ENCODE data around the gene CEP97. TPM values are rescaled to one million over a fixed set of nuclear protein-coding genes. Genes with fewer than 3 reads are reported as not detected.
A peak's percentile ranks its signal among the peaks of the same experiment; 100 is the strongest.

CEP97 gene
- total and polyA plus RNA-seq, 4 donors, result 1.9 to 21.0 (median 6.6) TPM

DNA sequence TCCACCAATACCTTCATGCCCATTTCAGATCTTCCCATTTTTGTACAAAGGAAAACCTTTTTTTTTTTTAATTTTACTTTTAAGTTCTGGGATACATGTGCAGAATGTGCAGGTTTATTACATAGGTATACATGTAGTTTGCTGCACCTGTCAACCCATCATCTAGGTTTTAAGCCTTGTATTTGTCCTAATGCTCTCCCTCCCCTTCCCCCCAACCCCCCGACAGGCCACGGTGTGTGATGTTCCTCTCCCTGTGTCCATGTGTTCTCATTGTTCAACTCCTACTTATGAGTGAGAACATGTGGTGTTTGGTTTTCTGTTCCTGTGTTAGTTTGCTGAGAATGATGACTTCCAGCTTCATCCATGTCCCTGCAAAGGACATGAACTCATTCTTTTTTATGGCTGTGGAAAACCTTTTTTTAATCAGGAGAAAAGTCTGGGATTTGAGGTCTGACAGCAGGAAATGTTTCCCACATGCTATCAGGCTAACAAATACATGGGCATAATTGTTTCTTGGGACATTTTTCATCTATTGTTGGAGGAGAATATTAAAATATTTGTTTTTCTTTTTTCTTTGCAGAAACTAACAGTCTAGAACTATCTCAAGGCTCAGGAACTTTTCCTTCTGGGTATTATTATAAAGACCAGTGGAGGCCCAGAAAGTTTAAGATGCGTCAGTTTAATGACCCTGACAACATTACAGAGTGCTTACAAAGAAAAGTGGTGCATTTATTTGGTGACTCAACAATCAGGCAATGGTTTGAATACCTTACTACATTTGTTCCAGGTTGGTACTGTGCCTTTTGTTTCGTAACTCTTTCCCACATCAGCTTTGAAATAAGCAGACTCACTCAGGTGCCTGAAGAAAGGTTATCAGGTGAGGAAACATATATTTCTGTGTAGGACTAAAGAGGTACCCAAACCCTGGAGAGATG is 92.1 kb downstream of the CEP97 start:
- Histone ChIP-seq H3K9me3 (ENCODE audit: control insufficient read depth in 4 of 4, insufficient read depth in 3 of 4, low read length in 3 of 4) (peaks cover 0 to 2% (median 0%) of the 10 kb centered on the region in 4 donors), H3K9ac (ENCODE audit: insufficient read depth in 1 of 2, low read length in 2 of 2) (no peak overlapping the region), H3K36me3 (ENCODE audit: control insufficient read depth in 4 of 4, insufficient read depth in 4 of 4, low read length in 4 of 4) (peaks cover 5 to 9% (median 8%) of the 10 kb centered on the region in 4 donors), H3K4me3 (no peak overlapping the region), H3K27ac (ENCODE audit: low read depth in 1 of 2, low read length in 1 of 2) (no peak overlapping the region), H3K4me1 (ENCODE audit: control insufficient read depth in 5 of 5, insufficient read depth in 5 of 5, low read length in 5 of 5) (peaks cover 0 to 7% (median 0%) of the 10 kb centered on the region in 5 donors), H3K27me3 (ENCODE audit: control insufficient read depth in 3 of 3, insufficient read depth in 3 of 3, low read length in 2 of 3) (no peaks in the 10 kb centered on the region)
- WGBS, 2 donors, result 72 to 76% methylated on average over 4 of the region's 4 CpGs
- ATAC-seq (ENCODE audit: insufficient read depth, low FRiP score) (no peak), DNase-seq (peak in 2 of 3 donors; percentile 52 to 65)
- TF ChIP-seq, protein P1, sequence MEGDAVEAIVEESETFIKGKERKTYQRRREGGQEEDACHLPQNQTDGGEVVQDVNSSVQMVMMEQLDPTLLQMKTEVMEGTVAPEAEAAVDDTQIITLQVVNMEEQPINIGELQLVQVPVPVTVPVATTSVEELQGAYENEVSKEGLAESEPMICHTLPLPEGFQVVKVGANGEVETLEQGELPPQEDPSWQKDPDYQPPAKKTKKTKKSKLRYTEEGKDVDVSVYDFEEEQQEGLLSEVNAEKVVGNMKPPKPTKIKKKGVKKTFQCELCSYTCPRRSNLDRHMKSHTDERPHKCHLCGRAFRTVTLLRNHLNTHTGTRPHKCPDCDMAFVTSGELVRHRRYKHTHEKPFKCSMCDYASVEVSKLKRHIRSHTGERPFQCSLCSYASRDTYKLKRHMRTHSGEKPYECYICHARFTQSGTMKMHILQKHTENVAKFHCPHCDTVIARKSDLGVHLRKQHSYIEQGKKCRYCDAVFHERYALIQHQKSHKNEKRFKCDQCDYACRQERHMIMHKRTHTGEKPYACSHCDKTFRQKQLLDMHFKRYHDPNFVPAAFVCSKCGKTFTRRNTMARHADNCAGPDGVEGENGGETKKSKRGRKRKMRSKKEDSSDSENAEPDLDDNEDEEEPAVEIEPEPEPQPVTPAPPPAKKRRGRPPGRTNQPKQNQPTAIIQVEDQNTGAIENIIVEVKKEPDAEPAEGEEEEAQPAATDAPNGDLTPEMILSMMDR (IDR thresholded peaks at IDR 0.05; ENCODE audit: control extremely low read depth, extremely low read depth), result no peak

DNA sequence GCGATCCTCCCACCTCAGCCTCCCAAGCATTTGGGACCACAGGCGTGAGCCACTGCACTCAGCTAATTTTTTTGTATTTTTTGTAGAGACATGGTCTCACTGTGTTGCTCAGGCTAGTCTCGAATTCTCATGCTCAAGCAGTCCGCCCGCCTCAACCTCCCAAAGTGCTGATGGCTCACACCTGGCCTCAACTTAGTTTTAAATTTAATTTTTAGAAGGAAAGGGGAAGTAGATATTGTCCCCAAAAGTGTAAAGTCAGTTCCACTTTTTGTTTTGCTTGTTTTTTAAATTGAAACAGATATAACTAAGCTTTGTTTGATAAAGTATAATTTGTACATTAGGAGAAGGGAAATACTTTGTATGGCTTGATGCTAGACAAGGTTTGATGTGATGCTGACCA is 93.6 kb downstream of the CEP97 start:
- no peak overlapping the region for H3K9ac ChIP-seq (ENCODE audit: insufficient read depth in 1 of 2, low read length in 2 of 2)
- DNase-seq (no peak), ATAC-seq (ENCODE audit: insufficient read depth, low FRiP score) (no peak)
- H3K9me3 ChIP-seq (ENCODE audit: control insufficient read depth in 4 of 4, insufficient read depth in 3 of 4, low read length in 3 of 4), result peaks cover 0 to 2% (median 0%) of the 10 kb centered on the region in 4 donors
- H3K4me3 ChIP-seq, result no peak overlapping the region
- TF ChIP-seq, protein P1 (IDR thresholded peaks at IDR 0.05; ENCODE audit: control extremely low read depth, extremely low read depth), result no peak
- H3K27me3 ChIP-seq (ENCODE audit: control insufficient read depth in 3 of 3, insufficient read depth in 3 of 3, low read length in 2 of 3), result no peaks in the 10 kb centered on the region
- no peak overlapping the region for H3K27ac ChIP-seq (ENCODE audit: low read depth in 1 of 2, low read length in 1 of 2)
- H3K4me1 ChIP-seq (ENCODE audit: control insufficient read depth in 5 of 5, insufficient read depth in 5 of 5, low read length in 5 of 5), result peaks cover 0 to 7% (median 0%) of the 10 kb centered on the region in 5 donors
- peaks cover 8 to 18% (median 11%) of the 10 kb centered on the region in 4 donors for H3K36me3 ChIP-seq (ENCODE audit: control insufficient read depth in 4 of 4, insufficient read depth in 4 of 4, low read length in 4 of 4)
- 82 to 93% methylated on average over 5 of the region's 5 CpGs for WGBS, 2 donors

DNA sequence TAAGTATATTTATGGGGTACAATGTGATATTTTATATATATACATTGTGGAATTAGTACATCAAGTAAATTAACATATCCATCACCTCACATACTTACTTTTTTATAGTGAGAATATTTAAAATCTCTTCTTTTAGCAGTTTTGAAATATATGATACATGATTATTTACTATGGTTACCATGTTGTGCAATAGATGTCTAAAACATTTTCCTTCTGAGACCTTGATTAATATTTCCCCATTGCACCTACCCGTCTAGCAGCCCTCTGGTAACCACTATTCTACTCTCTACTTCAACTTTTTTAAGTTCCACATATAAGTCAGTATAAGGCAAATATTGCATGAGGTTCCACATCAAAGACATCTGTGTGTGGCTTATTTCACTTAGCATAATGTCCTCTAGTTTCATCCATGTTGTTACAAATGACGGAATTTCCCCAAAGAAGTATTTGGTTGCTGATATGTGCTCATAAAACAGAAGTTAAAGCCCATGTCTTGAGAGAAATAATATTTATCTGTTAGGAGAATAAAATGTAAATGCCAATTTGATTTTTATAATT is 95.3 kb downstream of the CEP97 start:
- Histone ChIP-seq H3K9me3 (ENCODE audit: control insufficient read depth in 4 of 4, insufficient read depth in 3 of 4, low read length in 3 of 4) (peaks cover 0 to 2% (median 0%) of the 10 kb centered on the region in 4 donors), H3K9ac (ENCODE audit: insufficient read depth in 1 of 2, low read length in 2 of 2) (no peak overlapping the region), H3K4me3 (no peak overlapping the region), H3K27ac (ENCODE audit: low read depth in 1 of 2, low read length in 1 of 2) (no peak overlapping the region), H3K36me3 (ENCODE audit: control insufficient read depth in 4 of 4, insufficient read depth in 4 of 4, low read length in 4 of 4) (peaks cover 8 to 18% (median 11%) of the 10 kb centered on the region in 4 donors), H3K27me3 (ENCODE audit: control insufficient read depth in 3 of 3, insufficient read depth in 3 of 3, low read length in 2 of 3) (no peaks in the 10 kb centered on the region), H3K4me1 (ENCODE audit: control insufficient read depth in 5 of 5, insufficient read depth in 5 of 5, low read length in 5 of 5) (peaks cover 0 to 3% (median 0%) of the 10 kb centered on the region in 5 donors)
- TF ChIP-seq, protein P1 (IDR thresholded peaks at IDR 0.05; ENCODE audit: control extremely low read depth, extremely low read depth), result no peak
- WGBS, 2 donors, result 39 to 76% methylated on average over 2 of the region's 2 CpGs
- DNase-seq, result no peak
- ATAC-seq (ENCODE audit: insufficient read depth, low FRiP score), result no peak

Other genes starting within 250 kb of the CEP97 start
- 10 to 100 TPM; 12.8 to 73.9 TPM for gene SENP7, start 211.4 kb upstream of the CEP97 start, total RNA-seq
- gene SENP7, start 211.4 kb upstream of the CEP97 start, polyA plus RNA-seq, result 10 to 100 TPM in 1 of 2 donors, 1 to 10 TPM in 1; 6.0 to 10.8 TPM
- gene TRMT10C, start 162.7 kb upstream of the CEP97 start, total RNA-seq, result 10 to 100 TPM; 13.9 to 16.1 TPM
- 10 to 100 TPM; 15.1 to 17.0 TPM for gene TRMT10C, start 162.7 kb upstream of the CEP97 start, polyA plus RNA-seq
- gene PCNP, start 150.4 kb upstream of the CEP97 start, total RNA-seq, result 100 to 1,000 TPM; 123 to 195 TPM
- 10 to 100 TPM; 73.1 to 76.4 TPM for gene PCNP, start 150.4 kb upstream of the CEP97 start, polyA plus RNA-seq
- gene ZBTB11, start 47.5 kb upstream of the CEP97 start, total RNA-seq, result 10 to 100 TPM; 14.3 to 42.5 TPM
- 1 to 10 TPM; 7.5 to 9.3 TPM for gene ZBTB11, start 47.5 kb upstream of the CEP97 start, polyA plus RNA-seq
- 1,000 to 10,000 TPM in 1 of 2 donors, 100 to 1,000 TPM in 1; 883 to 1,468 TPM for gene RPL24, start 37.9 kb upstream of the CEP97 start, total RNA-seq
- 1,000 to 10,000 TPM; 1,147 to 4,516 TPM for gene RPL24, start 37.9 kb upstream of the CEP97 start, polyA plus RNA-seq
- gene NXPE3, start 54.6 kb downstream of the CEP97 start, total RNA-seq, result 10 to 100 TPM in 1 of 2 donors, 1 to 10 TPM in 1; 6.5 to 14.2 TPM
- gene NXPE3, start 54.6 kb downstream of the CEP97 start, polyA plus RNA-seq, result 1 to 10 TPM; 4.5 to 9.5 TPM
- 10 to 100 TPM; 79.0 to 83.7 TPM for gene NFKBIZ, start 124.9 kb downstream of the CEP97 start, total RNA-seq
- 10 to 100 TPM; 27.6 to 94.8 TPM for gene NFKBIZ, start 124.9 kb downstream of the CEP97 start, polyA plus RNA-seq